Colon (tissue), 2 donors: ENCODE results near the gene TRIM54.
"Not testable (repeated sequence)": the region's sequence is repeated elsewhere in the genome, so short reads cannot be mapped to it uniquely, and the experiment has no call there.

Experiments
- FAIRE-seq: peaks from 2 replicates; lab custom pipeline; 2012; peaks lifted over from hg19 to GRCh38; lab: Jason Lieb, UNC
- donor health status: control.
- donor health status: control.

The TRIM54 gene

GRCh38 chr2:27313882-27314645 lies 31.8 kb downstream of the TRIM54 start:
- no peak for FAIRE-seq

- FAIRE-seq, result no peak
Measured at GRCh38 chr2:27314709-27315108, 32.5 kb downstream of the TRIM54 start.

DNA sequence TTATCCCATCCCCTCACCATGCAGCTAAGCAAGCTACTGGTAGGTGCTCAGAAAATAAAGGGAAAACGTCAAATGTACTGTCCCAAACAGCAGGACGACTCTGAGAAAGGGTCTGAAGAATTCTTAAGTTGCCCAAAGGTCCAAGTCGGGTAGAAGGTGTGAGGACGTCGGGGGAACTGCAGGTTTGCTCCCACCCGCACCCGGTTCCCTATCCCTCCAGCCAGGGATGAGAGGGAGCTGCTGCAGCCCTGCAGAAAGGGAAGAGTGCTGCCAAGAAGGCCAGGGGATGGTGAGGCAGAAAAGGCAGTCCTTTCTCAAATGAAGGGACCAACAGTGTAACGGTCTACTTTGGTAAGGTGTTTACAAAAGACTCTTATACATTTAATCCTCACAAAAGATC lies 32.9 kb downstream of the TRIM54 start:
- no peak for FAIRE-seq

DNA sequence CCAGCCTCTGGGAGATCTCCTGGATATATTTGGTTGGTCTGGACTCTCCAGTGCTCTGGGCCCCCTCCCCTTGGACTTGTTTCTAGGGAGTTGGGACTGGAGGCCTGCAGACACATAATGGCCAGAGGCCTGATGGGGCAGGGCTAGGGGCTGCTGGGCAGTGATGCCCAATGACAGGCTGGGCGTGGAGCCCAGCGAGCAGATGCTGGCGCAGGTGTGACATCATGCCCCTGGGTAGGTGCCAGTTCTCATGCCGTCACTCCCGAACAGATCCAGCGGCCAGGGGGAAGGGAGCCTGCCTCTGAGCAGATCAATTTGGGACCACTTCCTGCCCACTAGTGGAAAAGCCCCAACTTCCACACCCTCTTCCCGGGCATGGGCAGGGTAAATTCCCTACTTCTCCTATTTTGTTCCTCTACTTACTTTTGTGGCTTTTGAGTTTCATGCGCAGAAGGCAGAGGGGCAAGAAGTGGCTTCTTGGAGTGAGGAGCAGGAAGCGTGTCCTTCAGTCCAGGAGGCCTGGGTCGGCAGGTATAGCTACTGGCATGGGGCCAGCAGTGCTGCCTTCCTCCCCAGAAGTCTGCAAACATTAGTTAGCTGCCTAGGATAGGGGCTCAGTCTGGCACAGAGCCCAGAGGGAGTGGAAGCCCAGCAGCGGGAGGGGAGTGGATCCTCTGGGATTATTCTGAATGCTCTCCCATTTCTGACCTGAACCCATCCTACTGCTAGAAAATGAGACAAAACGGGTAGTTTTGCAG lies 34.6 kb downstream of the TRIM54 start:
- no peak for FAIRE-seq

DNA sequence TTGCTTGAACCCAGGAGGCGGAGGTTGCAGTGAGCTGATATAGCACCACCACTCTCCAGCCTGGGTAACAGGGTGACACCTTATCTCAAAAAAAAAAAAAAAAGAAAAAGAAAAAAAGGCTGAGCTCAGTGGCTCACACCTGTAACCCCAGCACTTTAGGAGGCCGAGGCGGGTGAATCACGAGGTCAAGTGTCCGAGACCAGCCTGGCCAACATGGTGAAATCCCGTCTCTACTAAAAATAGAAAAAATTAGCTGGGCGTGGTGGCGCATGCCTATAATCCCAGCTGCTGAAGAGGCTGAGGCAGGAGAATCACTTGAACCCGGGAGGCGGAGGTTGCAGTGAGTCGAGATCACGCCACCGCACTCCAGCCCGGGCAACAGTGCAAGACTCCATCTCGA lies 37.6 kb downstream of the TRIM54 start:
- not testable (repeated sequence) for FAIRE-seq

DNA sequence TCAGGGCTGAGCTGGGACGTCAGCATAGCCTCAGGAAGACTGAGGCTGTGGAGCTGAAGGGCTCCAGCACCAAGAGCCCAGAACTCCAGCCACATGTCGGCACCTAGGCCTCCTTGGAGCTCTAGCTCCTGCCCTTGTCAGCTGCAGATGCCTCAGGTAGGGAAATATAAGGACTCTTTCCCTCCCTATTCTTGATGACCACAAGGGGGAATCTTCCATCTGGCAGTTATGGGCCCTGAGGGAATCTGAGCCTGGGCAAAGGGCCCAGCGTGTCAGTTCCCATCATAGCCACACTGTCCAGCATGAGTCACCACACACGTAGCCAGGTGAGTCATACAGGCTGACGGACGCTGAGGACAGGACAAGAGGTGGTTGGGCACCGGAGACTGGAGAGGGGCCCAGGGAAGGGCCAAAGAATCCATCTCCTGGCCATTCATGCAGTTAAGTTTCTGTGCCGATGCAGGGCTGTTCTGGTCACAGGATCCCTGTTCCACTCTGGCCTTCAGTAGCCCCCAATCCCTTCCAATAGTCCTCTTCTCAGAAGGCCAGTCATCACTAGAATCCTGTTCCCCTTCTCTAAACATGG lies 38.8 kb downstream of the TRIM54 start:
- FAIRE-seq, result no peak

DNA sequence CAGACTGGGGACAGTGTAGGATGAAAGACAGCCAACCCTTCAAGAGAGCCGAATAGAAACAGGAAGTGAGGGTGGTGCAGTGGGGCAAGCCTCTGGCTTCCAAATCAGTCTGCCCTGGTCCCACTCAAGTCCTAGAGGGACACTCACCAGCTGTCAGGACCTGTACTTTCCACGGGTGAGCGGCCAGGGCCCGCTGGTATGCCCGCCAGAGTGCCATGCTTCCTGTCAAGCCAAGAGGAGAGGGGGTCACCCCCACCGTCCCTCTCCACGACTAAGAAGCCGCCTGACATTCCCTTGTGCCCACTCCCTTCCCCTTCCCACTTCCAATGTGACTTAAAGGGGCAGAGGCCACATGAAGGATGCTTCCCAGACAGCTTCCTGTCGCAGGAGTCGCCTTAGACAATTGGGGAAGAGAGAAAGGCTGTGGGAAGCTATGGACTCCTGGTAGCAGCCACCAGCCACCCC lies 40.1 kb downstream of the TRIM54 start:
- no peak for FAIRE-seq

DNA sequence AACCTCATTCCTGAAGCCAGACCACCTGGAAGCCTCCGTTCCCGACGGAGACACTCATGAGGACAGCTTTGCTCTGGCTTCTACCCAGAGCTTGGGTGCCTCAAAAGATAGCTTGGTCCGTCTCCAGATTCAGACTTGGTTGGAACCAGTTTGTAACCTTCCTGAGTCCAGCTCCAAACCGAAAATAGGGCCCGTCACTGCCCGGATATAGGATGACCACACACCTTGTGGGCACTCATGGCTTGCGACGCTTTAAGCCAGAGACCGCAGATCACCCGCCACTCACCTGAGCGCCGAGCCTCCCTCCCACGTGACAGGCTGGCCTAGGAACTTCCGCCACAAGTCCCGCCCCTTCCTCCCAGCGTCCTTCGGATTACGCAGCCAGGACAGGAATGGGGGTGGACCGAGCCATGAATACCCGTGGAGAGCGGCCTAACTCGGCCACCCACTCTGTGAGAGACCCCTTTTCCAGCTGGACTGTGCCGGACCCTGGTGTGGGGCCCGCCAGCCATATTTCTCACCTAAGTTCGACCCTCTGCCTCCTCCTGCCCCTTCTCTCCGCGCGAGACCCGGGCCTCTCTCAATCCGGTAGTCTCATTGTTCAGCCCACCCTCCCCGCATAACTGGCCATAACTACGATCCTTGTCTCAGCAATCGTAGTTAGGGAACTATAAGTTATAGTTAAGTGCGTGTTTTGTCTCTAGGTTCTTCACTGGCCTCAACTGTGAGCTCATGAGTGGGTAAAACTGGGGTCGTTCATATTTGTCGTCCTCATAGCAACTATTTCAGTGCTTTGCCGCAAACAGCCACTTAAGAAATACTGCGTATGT lies 40.8 kb downstream of the TRIM54 start, which contains the start of gene MPV17:
Gene MPV17 (minus strand): TSS at position 332 of the 830 bp plus-strand sequence. CDS start 580 bp downstream, outside the sequence.
- no peak for FAIRE-seq

GRCh38 chr2:27323596-27324285 lies 41.5 kb downstream of the TRIM54 start:
- FAIRE-seq, result no peak

GRCh38 chr2:27324720-27325119 lies 42.5 kb downstream of the TRIM54 start:
- no peak for FAIRE-seq

DNA sequence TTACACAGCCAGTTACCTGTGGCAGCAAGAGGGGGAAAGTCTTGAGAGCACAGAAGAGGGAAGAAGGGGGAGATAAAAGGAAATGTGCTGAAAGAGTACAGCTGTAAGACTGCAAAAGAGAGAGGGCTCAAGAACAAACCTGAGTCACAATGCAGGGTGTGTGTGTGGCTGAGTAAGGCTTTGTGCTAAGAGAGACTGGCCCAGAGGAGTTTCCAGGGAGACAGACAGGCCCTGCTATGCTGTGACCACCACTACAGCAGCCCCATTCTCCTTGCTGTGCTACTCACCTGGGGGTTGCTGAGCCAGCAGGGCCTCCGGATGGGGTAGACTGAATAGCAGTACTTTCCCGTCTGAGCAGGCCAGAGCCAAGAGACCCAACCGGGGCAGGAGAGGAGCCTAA lies 53.1 kb downstream of the TRIM54 start:
- no peak for FAIRE-seq

GRCh38 chr2:27336173-27336572 lies 53.9 kb downstream of the TRIM54 start:
- FAIRE-seq, result no peak

GRCh38 chr2:27347641-27348040 lies 65.4 kb downstream of the TRIM54 start:
- FAIRE-seq, result no peak

DNA sequence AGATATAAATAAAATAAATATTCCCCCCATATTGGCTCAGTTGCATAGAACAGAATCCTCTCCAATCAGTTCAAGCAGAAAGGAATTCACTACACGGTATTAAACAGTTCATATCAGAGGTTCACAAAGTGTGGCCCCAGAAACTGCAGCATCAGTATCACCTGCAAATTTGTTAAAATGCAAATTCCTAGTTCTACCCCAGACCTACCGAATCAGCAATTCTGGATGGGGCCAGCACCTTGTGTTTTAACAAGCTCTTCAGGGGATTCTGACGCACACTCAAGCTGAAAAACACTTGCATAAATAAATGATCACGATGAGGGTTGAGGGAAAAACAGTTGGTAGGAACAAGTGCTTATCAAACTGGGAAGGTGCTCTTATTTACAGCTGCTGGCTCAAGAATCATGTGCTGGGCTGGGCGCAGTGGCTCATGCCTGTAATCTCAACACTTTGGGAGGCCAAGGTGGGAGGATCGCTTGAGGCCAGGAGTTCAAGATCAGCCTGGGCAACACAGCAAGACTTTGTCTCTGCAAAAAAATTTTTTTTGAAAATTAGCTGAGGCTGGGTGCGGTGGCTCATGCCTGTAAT lies 68.0 kb downstream of the TRIM54 start:
- FAIRE-seq, result no peak

GRCh38 chr2:27351802-27352598 lies 69.8 kb downstream of the TRIM54 start:
- FAIRE-seq, result no peak

- FAIRE-seq, result not testable (repeated sequence)
Measured at GRCh38 chr2:27353386-27353761, 71.1 kb downstream of the TRIM54 start.

GRCh38 chr2:27353762-27354596 lies 71.8 kb downstream of the TRIM54 start:
- no peak for FAIRE-seq

DNA sequence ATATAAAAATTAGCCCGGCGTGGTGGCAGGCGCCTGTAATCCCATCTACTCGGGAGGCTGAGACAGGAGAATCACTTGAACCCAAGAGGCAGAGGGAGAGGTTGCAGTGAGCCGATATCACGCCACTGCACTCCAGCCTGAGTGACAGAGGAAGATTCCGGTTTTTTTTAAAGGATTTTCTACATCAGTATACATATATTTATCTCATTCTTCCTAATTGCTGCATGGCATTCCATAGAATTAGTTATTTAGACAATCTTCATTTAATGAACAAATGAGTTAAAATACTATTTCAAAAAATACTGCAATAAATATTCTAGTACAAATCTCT lies 72.3 kb downstream of the TRIM54 start:
- FAIRE-seq, result no peak

DNA sequence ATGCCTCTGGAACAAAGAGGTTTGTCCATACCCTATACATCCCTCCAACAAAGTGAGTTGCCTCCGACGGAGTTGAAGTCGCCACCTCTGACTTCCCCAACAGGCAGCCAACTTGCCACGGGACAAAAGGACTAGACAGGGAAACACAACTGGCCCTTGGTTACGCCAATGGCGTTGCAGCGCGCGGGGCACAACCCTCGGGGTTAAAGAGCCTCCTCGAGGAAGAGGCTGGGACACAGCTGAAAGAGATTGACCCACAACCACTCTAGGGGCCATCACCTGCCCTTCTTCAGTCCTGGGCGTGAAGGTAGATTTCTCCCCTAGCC lies 73.8 kb downstream of the TRIM54 start:
- no peak for FAIRE-seq
